BLaER1 (cell line): ENCODE measurements around the gene NIN.

ENCODE experiments used
- H3K27ac ChIP-seq: shearing (Covaris generic); formaldehyde crosslinking; 2 replicates; pipeline ENCODE4 v1.8.1; 2022
- H3K27me3 ChIP-seq: shearing (Covaris generic); formaldehyde crosslinking; 2 replicates; pipeline ENCODE4 v1.8.1; 2022
- H3K36me3 ChIP-seq: shearing (Covaris generic); formaldehyde crosslinking; 2 replicates; pipeline ENCODE4 v1.8.1; 2022
- H3K4me1 ChIP-seq: shearing (Covaris generic); formaldehyde crosslinking; 2 replicates; pipeline ENCODE4 v1.8.1; 2022
- H3K4me2 ChIP-seq: shearing (Covaris generic); formaldehyde crosslinking; 2 replicates; pipeline ENCODE4 v1.8.1; 2022
- H3K4me3 ChIP-seq: shearing (Covaris generic); formaldehyde crosslinking; 2 replicates; pipeline ENCODE4 v1.8.1; 2022
- H3K9ac ChIP-seq: shearing (Covaris generic); formaldehyde crosslinking; 2 replicates; pipeline ENCODE4 v1.8.1; 2022
- H3K9me3 ChIP-seq: shearing (Covaris generic); formaldehyde crosslinking; 2 replicates; pipeline ENCODE4 v1.8.1; 2022
- H4K20me1 ChIP-seq: shearing (Covaris generic); formaldehyde crosslinking; 2 replicates; pipeline ENCODE4 v1.8.1; 2022
- Cebpa-rat ChIP-seq: shearing (Covaris generic); IDR thresholded peaks from 2 replicates; pipeline ENCODE4 v1.8.1; 2022

NIN gene, protein sequence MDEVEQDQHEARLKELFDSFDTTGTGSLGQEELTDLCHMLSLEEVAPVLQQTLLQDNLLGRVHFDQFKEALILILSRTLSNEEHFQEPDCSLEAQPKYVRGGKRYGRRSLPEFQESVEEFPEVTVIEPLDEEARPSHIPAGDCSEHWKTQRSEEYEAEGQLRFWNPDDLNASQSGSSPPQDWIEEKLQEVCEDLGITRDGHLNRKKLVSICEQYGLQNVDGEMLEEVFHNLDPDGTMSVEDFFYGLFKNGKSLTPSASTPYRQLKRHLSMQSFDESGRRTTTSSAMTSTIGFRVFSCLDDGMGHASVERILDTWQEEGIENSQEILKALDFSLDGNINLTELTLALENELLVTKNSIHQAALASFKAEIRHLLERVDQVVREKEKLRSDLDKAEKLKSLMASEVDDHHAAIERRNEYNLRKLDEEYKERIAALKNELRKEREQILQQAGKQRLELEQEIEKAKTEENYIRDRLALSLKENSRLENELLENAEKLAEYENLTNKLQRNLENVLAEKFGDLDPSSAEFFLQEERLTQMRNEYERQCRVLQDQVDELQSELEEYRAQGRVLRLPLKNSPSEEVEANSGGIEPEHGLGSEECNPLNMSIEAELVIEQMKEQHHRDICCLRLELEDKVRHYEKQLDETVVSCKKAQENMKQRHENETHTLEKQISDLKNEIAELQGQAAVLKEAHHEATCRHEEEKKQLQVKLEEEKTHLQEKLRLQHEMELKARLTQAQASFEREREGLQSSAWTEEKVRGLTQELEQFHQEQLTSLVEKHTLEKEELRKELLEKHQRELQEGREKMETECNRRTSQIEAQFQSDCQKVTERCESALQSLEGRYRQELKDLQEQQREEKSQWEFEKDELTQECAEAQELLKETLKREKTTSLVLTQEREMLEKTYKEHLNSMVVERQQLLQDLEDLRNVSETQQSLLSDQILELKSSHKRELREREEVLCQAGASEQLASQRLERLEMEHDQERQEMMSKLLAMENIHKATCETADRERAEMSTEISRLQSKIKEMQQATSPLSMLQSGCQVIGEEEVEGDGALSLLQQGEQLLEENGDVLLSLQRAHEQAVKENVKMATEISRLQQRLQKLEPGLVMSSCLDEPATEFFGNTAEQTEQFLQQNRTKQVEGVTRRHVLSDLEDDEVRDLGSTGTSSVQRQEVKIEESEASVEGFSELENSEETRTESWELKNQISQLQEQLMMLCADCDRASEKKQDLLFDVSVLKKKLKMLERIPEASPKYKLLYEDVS (N-terminal part only)

DNA sequence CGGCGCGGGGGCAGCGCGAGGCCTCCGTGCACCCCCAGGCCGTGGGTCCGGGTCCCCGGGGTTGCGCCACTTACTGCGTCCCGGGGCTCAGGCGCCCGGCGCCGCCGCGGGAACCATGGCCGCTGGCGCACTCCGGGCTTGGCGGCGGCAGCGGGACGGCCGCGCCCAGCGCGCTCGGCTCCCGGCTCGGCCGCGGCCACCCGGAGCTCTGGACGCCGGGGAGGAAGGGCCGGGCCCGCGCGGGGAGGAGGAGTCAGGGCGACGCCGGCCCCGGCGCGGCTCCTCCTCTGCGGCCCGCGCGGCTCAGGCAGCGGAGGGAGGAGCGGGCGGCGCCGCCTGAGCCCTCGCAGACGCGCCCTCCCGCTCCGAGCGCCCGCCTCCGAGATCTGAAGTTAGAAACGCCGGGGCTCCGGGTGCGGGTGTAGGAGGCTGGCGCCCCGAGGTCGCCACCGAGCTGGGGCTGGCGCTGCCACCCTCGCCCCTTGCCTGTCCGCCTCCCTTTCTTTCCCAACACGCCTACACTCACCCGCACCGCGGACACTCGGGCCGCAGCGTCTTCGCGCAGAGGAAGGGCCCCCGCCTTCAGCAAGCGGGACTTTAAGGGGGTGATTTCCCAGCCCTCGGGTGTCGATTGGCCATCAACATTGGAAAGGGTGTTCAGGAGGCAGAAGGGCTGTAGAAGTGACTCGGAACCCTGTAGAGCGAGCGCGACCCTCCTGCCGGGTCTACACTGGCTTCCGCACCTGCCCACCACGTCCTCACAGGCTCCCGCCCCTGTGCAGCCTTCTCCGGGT lies at the start of gene NIN:
TSS of gene NIN (minus strand) at position 231 of the 794 bp plus-strand sequence. CDS start 9,106 bp downstream, outside the sequence.
- peak within 1 kb of the TSS; percentile 96 for H3K4me2 ChIP-seq
- peaks cover 42% of the 10 kb centered on the region for H4K20me1 ChIP-seq
- H3K9ac ChIP-seq: peak within 1 kb of the TSS; percentile 88
- H3K9me3 ChIP-seq: no peaks in the 10 kb centered on the region
- peak within 1 kb of the TSS; percentile 89 for H3K4me3 ChIP-seq
- H3K36me3 ChIP-seq: peaks cover 12% of the 10 kb centered on the region; the same call in 1 of the 2 replicates
- TF ChIP-seq Cebpa-rat: no peak
- H3K4me1 ChIP-seq: peaks cover 72% of the 10 kb centered on the region
- H3K27ac ChIP-seq: peak within 1 kb of the TSS; percentile 91
- no peaks in the 10 kb centered on the region; the same call in 1 of the 2 replicates for H3K27me3 ChIP-seq

DNA sequence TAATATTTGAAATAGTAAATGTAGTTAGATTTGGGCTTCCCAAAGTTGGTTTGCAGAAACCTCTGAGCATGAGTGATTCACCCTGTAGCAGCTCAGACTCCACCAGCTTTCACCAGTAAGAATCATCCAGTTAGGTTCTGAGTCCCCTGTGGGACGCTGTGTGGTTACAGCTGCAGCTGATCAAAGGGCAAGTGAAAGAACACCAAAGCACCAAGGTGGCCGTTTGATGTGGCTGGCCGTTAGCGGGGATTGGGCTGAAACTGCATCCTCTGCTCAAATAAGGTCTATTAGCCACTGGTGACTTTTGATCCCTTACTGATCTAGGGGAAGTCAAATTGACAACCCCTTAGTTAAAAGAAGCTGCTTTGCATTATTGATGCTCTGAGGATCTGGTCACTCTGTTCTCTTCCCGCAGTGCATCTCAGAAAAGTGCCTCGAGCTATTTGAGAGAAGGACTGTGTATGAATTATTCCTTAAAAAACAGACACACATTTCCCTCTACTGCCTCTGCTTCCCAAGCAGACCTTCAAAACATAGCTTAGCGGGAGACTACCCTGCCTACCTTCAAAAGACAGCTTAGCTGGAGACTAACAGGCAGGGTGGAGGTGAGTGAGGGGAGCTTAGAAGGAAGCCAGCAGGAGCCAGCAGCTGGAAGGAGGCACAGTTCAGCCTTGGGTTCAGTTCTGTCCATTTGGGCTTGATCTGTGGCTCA lies 44.6 kb upstream of the NIN start:
- Histone ChIP-seq H3K4me1 (peaks cover 69% of the 10 kb centered on the region), H3K27ac (no peak overlapping the region), H3K9ac (no peak overlapping the region), H3K36me3 (no peaks in the 10 kb centered on the region), H3K4me2 (peak overlapping the region; percentile 83), H4K20me1 (peaks cover 6% of the 10 kb centered on the region; the same call in 1 of the 2 replicates), H3K4me3 (no peak overlapping the region), H3K27me3 (peaks cover 35% of the 10 kb centered on the region), H3K9me3 (no peaks in the 10 kb centered on the region)
- TF ChIP-seq Cebpa-rat: no peak

DNA sequence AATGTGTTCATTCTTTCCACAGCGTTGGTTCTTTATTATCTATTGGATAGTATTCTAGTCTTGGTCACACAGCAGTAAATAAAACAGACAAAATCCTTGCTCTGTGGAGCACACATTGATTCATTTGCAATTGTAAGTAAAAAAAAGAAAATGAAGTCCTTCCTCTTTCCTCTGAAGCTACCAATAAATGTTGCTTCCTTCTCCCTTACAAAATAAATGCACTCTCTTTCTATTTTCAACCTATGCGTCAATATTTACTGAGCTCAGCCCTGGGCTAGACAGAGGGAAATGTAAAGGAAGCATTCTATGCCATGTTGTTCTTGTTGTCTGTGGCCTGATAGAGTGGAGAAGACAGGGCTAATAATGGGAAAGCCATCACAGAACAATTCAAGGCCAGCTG lies 43.8 kb upstream of the NIN start:
- Histone ChIP-seq H3K4me2 (peak overlapping the region; percentile 83), H3K9me3 (no peaks in the 10 kb centered on the region), H3K4me1 (peaks cover 63% of the 10 kb centered on the region), H4K20me1 (peaks cover 6% of the 10 kb centered on the region; the same call in 1 of the 2 replicates), H3K4me3 (no peak overlapping the region), H3K27ac (no peak overlapping the region), H3K9ac (no peak overlapping the region), H3K36me3 (no peaks in the 10 kb centered on the region), H3K27me3 (peaks cover 42% of the 10 kb centered on the region)
- no peak for TF ChIP-seq Cebpa-rat

DNA sequence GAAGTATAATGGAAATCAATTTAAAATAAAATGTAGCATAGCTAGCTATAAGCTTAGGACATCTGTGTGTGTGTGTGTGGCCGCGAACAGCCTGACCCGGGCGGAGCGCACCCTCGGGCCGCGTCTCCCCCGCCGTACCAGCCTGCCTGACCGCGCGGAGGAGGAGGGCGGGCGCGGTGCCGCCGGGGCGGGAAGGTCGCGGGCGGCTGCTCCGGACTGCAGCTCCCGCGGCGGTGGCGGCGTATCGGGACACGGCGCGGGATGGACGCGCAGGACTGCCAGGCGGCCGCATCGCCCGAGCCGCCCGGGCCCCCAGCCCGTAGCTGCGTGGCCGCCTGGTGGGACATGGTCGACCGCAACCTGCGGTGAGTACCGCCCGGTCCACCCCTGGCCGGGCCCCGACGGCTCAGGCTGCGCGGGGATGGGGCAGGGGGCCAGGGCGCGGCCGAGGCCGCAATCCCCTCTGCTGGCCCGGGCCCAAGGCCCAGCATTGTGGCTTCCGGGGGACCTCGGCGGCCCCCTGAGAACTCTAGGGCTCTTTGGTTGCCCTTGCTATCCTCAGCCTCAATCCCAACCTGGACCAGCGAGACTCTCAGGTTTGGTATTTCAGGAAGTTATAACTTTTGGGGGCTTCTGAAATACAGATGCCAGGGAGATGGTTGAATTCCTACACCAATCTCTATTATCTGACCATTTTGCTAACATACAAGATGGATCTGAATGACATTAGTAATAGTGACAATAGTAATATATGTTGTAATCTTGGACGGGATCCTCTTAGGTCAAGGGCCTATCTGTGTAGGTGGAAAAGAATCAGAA lies 41.2 kb upstream of the NIN start, which contains the start of gene ABHD12B:
TSS of gene ABHD12B (plus strand) at position 140 of the 819 bp plus-strand sequence. CDS start at position 262, 122 bp downstream.
- no peaks in the 10 kb centered on the region for H3K9me3 ChIP-seq
- H3K27me3 ChIP-seq: peaks cover 44% of the 10 kb centered on the region
- no peak for TF ChIP-seq Cebpa-rat
- peaks cover 6% of the 10 kb centered on the region; the same call in 1 of the 2 replicates for H4K20me1 ChIP-seq
- H3K27ac ChIP-seq: no peak within 1 kb of the TSS
- peak within 1 kb of the TSS; percentile 67 for H3K4me2 ChIP-seq
- H3K4me1 ChIP-seq: peaks cover 55% of the 10 kb centered on the region
- H3K9ac ChIP-seq: no peak within 1 kb of the TSS
- H3K36me3 ChIP-seq: no peaks in the 10 kb centered on the region
- peak within 1 kb of the TSS; percentile 50 for H3K4me3 ChIP-seq

DNA sequence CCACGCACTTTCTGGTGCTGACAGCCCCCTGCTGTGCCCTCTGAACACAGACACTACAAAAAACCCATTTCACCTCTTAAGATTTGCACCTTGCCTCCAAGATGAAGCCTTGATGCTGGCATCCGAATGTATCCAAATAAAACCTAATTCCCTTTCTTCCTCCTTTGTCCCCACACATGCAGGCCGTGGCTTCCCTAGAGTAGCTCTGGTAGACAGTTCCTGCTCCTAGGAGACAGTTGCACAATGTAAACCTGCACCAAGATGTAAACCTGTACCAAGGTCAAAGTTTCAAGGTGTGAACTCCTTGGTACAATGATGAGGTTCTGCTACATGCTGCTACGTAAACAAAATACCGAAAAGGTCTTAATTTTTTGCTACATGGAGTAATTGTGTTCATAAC lies 40.3 kb upstream of the NIN start:
- H3K9ac ChIP-seq: no peak overlapping the region
- no peak overlapping the region for H3K4me3 ChIP-seq
- H3K9me3 ChIP-seq: no peaks in the 10 kb centered on the region
- no peak overlapping the region for H3K4me2 ChIP-seq
- peaks cover 47% of the 10 kb centered on the region for H3K4me1 ChIP-seq
- no peak overlapping the region for H3K27ac ChIP-seq
- TF ChIP-seq Cebpa-rat: no peak
- peaks cover 6% of the 10 kb centered on the region; the same call in 1 of the 2 replicates for H4K20me1 ChIP-seq
- peaks cover 44% of the 10 kb centered on the region for H3K27me3 ChIP-seq
- no peaks in the 10 kb centered on the region for H3K36me3 ChIP-seq

DNA sequence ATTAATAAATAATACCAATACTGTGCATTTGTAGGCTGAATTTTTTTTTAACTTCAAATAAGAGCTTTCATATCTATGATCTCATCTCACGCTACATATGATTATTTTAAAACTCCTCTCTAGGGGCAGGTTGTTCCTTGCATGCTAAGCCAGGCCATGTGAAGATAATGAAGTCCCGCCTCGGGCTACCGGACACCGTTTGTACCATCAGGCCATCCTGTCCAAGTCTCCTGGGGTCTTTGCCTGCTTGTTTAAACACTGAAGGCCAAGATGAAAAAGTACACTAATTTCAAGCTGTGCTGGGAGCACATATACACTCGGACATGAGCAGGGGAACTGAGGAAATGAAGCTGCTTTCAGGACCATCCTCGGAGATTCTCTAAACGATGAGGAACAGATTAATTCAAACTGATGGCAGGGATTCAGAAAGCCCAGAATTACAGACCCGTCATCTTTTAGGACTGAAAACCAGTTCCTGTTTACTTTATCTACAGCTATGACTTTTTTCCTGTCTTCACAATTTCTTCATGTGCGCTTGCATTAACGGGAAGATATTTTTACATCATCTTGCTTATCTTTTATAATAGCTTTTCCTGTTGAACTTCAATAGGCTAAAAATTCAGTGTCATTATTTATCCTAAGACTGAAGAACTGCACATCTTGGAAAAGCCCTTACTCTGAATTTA lies 34.6 kb upstream of the NIN start:
- no peak for TF ChIP-seq Cebpa-rat
- peaks cover 20% of the 10 kb centered on the region for H3K4me1 ChIP-seq
- no peaks in the 10 kb centered on the region for H3K9me3 ChIP-seq
- H3K4me3 ChIP-seq: no peak overlapping the region
- H3K4me2 ChIP-seq: peak overlapping the region; percentile 33
- H4K20me1 ChIP-seq: no peaks in the 10 kb centered on the region
- peaks cover 9% of the 10 kb centered on the region for H3K27me3 ChIP-seq
- H3K9ac ChIP-seq: no peak overlapping the region
- H3K27ac ChIP-seq: no peak overlapping the region
- H3K36me3 ChIP-seq: no peaks in the 10 kb centered on the region

DNA sequence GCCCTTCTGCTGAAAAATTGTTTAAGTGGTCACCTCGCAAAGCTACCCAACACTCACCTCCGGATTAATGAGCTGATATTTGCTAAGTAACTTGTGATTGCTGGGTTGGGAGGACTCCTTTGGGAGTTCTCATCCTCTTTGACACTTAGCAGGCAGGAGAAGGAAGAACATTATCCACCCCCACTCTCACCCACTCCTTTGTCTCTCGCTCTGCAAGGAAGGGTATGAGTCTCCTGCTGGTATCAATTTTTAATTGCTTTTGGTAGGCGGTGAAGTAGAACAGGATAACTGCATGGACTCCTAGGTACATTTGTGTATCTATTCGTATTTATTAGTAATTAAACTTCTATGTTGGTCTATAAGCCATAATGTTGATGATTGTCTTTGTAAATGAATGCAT lies 34.0 kb upstream of the NIN start:
- H3K27me3 ChIP-seq: peaks cover 3% of the 10 kb centered on the region; the same call in 1 of the 2 replicates
- TF ChIP-seq Cebpa-rat: no peak
- no peaks in the 10 kb centered on the region for H3K36me3 ChIP-seq
- no peak overlapping the region for H3K9ac ChIP-seq
- no peak overlapping the region for H3K4me3 ChIP-seq
- H3K9me3 ChIP-seq: no peaks in the 10 kb centered on the region
- no peak overlapping the region for H3K27ac ChIP-seq
- no peaks in the 10 kb centered on the region for H4K20me1 ChIP-seq
- H3K4me2 ChIP-seq: peak overlapping the region; percentile 33
- H3K4me1 ChIP-seq: peaks cover 25% of the 10 kb centered on the region
